ENCODE data around the gene TIA1.
"Not testable (repeated sequence)": the region's sequence is repeated elsewhere in the genome, so short reads cannot be mapped to it uniquely, and the experiment has no call there.

Gene TIA1

GRCh38 chr2:70214953-70215549 is 33.4 kb downstream of the TIA1 start:
- DNase-seq (ENCODE audit: low spot score) = peak; percentile 82

GRCh38 chr2:70214365-70214764 is 34.1 kb downstream of the TIA1 start:
- DNase-seq (ENCODE audit: low spot score) = no peak

GRCh38 chr2:70212298-70212932 is 36.0 kb downstream of the TIA1 start:
- DNase-seq (ENCODE audit: low spot score) = no peak

GRCh38 chr2:70211595-70211994 is 36.8 kb downstream of the TIA1 start:
- DNase-seq (ENCODE audit: low spot score) = no peak

GRCh38 chr2:70204452-70204851 is 44.0 kb downstream of the TIA1 start:
- no peak for DNase-seq (ENCODE audit: low spot score)

GRCh38 chr2:70203086-70203485 is 45.3 kb downstream of the TIA1 start:
- no peak for DNase-seq (ENCODE audit: low spot score)

GRCh38 chr2:70202236-70202806 is 46.1 kb downstream of the TIA1 start:
- no peak for DNase-seq (ENCODE audit: low spot score)

- DNase-seq (ENCODE audit: low spot score) = no peak
Observed at GRCh38 chr2:70201831-70202230, 46.6 kb downstream of the TIA1 start.

GRCh38 chr2:70201225-70201768 is 47.1 kb downstream of the TIA1 start:
- no peak for DNase-seq (ENCODE audit: low spot score)

GRCh38 chr2:70199320-70199864 is 49.0 kb downstream of the TIA1 start:
- DNase-seq (ENCODE audit: low spot score) = no peak

GRCh38 chr2:70192516-70192915 is 55.9 kb downstream of the TIA1 start:
- DNase-seq (ENCODE audit: low spot score) = no peak

GRCh38 chr2:70191244-70191735 is 57.1 kb downstream of the TIA1 start:
- no peak for DNase-seq (ENCODE audit: low spot score)

- peak; percentile 99 for DNase-seq (ENCODE audit: low spot score)
Observed at GRCh38 chr2:70190418-70191243, 57.8 kb downstream of the TIA1 start, which contains the start of gene C2orf42. Gene C2orf42 (minus strand): TSS chr2:70191019. CDS start chr2:70181985, 9,034 bp downstream.

GRCh38 chr2:70188460-70188859 is 60.0 kb downstream of the TIA1 start:
- DNase-seq (ENCODE audit: low spot score) = no peak

- DNase-seq (ENCODE audit: low spot score) = not testable (repeated sequence)
Observed at GRCh38 chr2:70187170-70187569, 61.3 kb downstream of the TIA1 start.

GRCh38 chr2:70182689-70183088 is 65.7 kb downstream of the TIA1 start:
- no peak for DNase-seq (ENCODE audit: low spot score)

GRCh38 chr2:70181363-70181956 is 67.0 kb downstream of the TIA1 start:
- DNase-seq (ENCODE audit: low spot score) = no peak

- no peak for DNase-seq (ENCODE audit: low spot score)
Observed at GRCh38 chr2:70173520-70173919, 74.9 kb downstream of the TIA1 start.

- DNase-seq (ENCODE audit: low spot score) = not testable (repeated sequence)
Observed at GRCh38 chr2:70169654-70170245, 78.7 kb downstream of the TIA1 start.

GRCh38 chr2:70161069-70161534 is 87.3 kb downstream of the TIA1 start:
- no peak for DNase-seq (ENCODE audit: low spot score)

- no peak for DNase-seq (ENCODE audit: low spot score)
Observed at GRCh38 chr2:70160545-70160944, 87.9 kb downstream of the TIA1 start.

Measured in AG08395 (cell line).